Liver (tissue), 6 donors: ENCODE data around the gene CDC5L. TPM values are rescaled to one million over a fixed set of nuclear protein-coding genes. Genes with fewer than 3 reads are reported as not detected.

Experiments
- EGR1 ChIP-seq, 2 donors: IDR thresholded peaks; 2 replicates each; pipeline ENCODE4 v1.6.1; 2016 to 2018; ENCODE audit warnings: antibody characterized with exemption in 2 of 2, low read depth in 2 of 2
- GABPA ChIP-seq, 2 donors: IDR thresholded peaks in 1 of 2; conservative IDR thresholded peaks in 1 of 2; 2 replicates each; pipeline ENCODE4 v1.6.1; 2016; ENCODE audit warnings: antibody characterized with exemption in 2 of 2, mild to moderate bottlenecking in 1 of 2, moderate library complexity in 1 of 2
- HNF4A ChIP-seq, 2 donors: conservative IDR thresholded peaks; 2 replicates each; pipeline ENCODE4 v1.6.1; 2016; ENCODE audit warnings: antibody characterized with exemption in 2 of 2, mild to moderate bottlenecking in 2 of 2
- JUND ChIP-seq, 2 donors: IDR thresholded peaks; 2 replicates each; pipeline ENCODE4 v1.6.1; 2016; ENCODE audit warnings: antibody characterized with exemption in 2 of 2
- polyA plus RNA-seq, 2 donors: library from polyadenylated mRNA; stranded (reverse) in 1 of 2; unstranded in 1 of 2; fragments of 200-250 nt in 1 of 2; fragments of >200 nt in 1 of 2; fragmentation: Nextera tagmentation in 1 of 2; extraction: Ambion mirVana in 1 of 2; gene quantifications; one replicate each; pipeline versions ENCODE4 v1.2.1 to v1.2.3, GENCODE V29; 2013 to 2015
- small RNA-seq: library from RNA; depleted of rRNA; stranded (forward); fragments of <200 nt; gene quantifications from one replicate; pipeline ENCODE3, GENCODE V24; 2014
- total RNA-seq, 2 donors: library from RNA; depleted of rRNA; stranded (reverse); fragments of >200 nt; gene quantifications; one replicate each; pipeline ENCODE4 v1.2.3, GENCODE V29; 2014
- TF ChIP-seq, protein P1 (sequence below): IDR thresholded peaks from 2 replicates; pipeline ENCODE4 v1.6.1; 2016; ENCODE audit warnings: antibody characterized with exemption, mild to moderate bottlenecking
- donor health status: healthy.
- donor health status: healthy.
- donor health status: healthy.

The CDC5L gene
- total and polyA plus RNA-seq, 4 donors, result 5.4 to 12.3 (median 11.0) TPM

DNA sequence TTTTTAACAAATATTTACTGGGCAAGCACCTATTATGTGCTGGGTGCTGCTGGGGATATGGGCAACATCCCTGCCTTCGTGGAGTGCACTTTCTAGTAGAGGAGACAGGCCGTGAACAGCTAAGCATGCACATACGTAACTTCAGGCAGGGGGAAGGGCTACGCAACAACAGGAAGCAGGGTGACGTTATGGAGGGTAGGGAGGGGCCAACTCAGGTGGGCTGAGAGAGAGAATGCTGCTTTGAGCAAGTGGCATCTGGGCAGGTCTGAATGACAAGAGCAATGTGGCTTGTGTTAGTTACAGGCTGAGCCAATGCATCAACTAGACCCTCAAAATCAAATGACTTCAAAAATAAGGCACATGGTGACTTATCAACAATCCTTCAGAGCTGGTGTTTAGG is 112.1 kb downstream of the CDC5L start (continued):
- TF ChIP-seq, protein P1, sequence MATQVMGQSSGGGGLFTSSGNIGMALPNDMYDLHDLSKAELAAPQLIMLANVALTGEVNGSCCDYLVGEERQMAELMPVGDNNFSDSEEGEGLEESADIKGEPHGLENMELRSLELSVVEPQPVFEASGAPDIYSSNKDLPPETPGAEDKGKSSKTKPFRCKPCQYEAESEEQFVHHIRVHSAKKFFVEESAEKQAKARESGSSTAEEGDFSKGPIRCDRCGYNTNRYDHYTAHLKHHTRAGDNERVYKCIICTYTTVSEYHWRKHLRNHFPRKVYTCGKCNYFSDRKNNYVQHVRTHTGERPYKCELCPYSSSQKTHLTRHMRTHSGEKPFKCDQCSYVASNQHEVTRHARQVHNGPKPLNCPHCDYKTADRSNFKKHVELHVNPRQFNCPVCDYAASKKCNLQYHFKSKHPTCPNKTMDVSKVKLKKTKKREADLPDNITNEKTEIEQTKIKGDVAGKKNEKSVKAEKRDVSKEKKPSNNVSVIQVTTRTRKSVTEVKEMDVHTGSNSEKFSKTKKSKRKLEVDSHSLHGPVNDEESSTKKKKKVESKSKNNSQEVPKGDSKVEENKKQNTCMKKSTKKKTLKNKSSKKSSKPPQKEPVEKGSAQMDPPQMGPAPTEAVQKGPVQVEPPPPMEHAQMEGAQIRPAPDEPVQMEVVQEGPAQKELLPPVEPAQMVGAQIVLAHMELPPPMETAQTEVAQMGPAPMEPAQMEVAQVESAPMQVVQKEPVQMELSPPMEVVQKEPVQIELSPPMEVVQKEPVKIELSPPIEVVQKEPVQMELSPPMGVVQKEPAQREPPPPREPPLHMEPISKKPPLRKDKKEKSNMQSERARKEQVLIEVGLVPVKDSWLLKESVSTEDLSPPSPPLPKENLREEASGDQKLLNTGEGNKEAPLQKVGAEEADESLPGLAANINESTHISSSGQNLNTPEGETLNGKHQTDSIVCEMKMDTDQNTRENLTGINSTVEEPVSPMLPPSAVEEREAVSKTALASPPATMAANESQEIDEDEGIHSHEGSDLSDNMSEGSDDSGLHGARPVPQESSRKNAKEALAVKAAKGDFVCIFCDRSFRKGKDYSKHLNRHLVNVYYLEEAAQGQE, result no peak
- no peak for TF ChIP-seq JUND (IDR thresholded peaks at IDR 0.05)
- TF ChIP-seq GABPA (IDR thresholded peaks at IDR 0.05 in 1 of 2, conservative IDR thresholded peaks at IDR 0.05 in 1 of 2), result no peak
- no peak for TF ChIP-seq EGR1 (IDR thresholded peaks at IDR 0.05; ENCODE audit: low read depth in 2 of 2)
- no peak for TF ChIP-seq HNF4A (conservative IDR thresholded peaks at IDR 0.05)

Small RNA genes lying within 50 kb of the gene (small RNA-seq; reads per million reads assigned to genes)
- not detected for gene MIR4642

Other genes starting within 250 kb of the CDC5L start
- under 1 TPM; 0.08 to 0.19 TPM for gene CAPN11, start 228.9 kb upstream of the CDC5L start, total RNA-seq
- gene CAPN11, start 228.9 kb upstream of the CDC5L start, polyA plus RNA-seq, result under 1 TPM in 1 of 2 donors, not detected in 1; 0.09 TPM
- not detected for gene MYMX, start 170.8 kb upstream of the CDC5L start, total RNA-seq
- gene MYMX, start 170.8 kb upstream of the CDC5L start, polyA plus RNA-seq, result under 1 TPM in 1 of 2 donors, not detected in 1; 0.14 TPM
- gene SLC29A1, start 164.1 kb upstream of the CDC5L start, total RNA-seq, result 10 to 100 TPM; 15.8 to 67.2 TPM
- 10 to 100 TPM; 15.1 to 17.5 TPM for gene SLC29A1, start 164.1 kb upstream of the CDC5L start, polyA plus RNA-seq
- 100 to 1,000 TPM; 170 to 281 TPM for gene HSP90AB1, start 140.6 kb upstream of the CDC5L start, total RNA-seq
- 100 to 1,000 TPM; 129 to 235 TPM for gene HSP90AB1, start 140.6 kb upstream of the CDC5L start, polyA plus RNA-seq
- 10 to 100 TPM; 19.8 to 22.4 TPM for gene SLC35B2, start 130.2 kb upstream of the CDC5L start, total RNA-seq
- gene SLC35B2, start 130.2 kb upstream of the CDC5L start, polyA plus RNA-seq, result 10 to 100 TPM; 18.9 to 27.0 TPM
- 1 to 10 TPM; 4.9 TPM for gene NFKBIE, start 122.2 kb upstream of the CDC5L start, total RNA-seq
- 1 to 10 TPM; 3.7 to 4.6 TPM for gene NFKBIE, start 122.2 kb upstream of the CDC5L start, polyA plus RNA-seq
- not detected for gene TMEM151B, start 117.3 kb upstream of the CDC5L start, total RNA-seq
- gene TMEM151B, start 117.3 kb upstream of the CDC5L start, polyA plus RNA-seq, result not detected
- gene AARS2, start 74.4 kb upstream of the CDC5L start, total RNA-seq, result 1 to 10 TPM; 9.2 to 9.6 TPM
- 1 to 10 TPM; 1.9 to 4.5 TPM for gene AARS2, start 74.4 kb upstream of the CDC5L start, polyA plus RNA-seq
- gene SPATS1, start 45.1 kb upstream of the CDC5L start, total RNA-seq, result not detected
- gene SPATS1, start 45.1 kb upstream of the CDC5L start, polyA plus RNA-seq, result not detected